ENCODE measurements around the gene TNFRSF1A. TPM values are rescaled to one million over a fixed set of nuclear protein-coding genes. Genes with fewer than 3 reads are reported as not detected.

Gene TNFRSF1A
- total and polyA plus RNA-seq, 2 of the 13 experiments (the other 11 are each of a cell fraction or from before 2014, with no cell fraction given): 41.5 to 61.2 TPM

DNA sequence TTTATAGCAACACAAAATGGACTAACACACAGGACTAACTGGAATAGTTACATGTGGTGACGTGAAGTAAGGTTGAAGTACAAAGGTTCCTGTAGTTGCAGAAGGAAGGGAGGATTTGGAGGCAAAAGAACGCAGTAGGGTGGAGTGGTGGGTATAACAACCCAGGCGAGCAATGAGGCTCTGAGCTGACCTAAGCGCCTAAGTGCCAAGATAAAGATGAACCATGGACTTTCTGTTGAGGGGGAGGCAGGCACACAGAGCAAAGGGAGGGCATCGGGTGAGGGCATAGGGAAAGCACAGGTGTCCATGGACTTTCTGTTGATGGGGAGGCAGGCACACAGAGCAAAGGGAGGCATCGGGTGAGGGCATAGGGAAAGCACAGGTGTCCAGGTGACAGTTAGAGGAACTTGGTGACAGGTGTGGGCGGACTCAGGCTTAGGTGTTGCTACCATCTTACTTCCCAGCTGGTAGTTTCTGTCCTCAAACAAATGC is 18.2 kb upstream of the TNFRSF1A start:
- 10% methylated on average over 7 of the region's 7 CpGs for WGBS (ENCODE audit: low lambda C conversion rate)
- H3K4me3 ChIP-seq (replicated peaks in 1 of 3; ENCODE audit: insufficient read depth in 1 of 3, low read depth in 2 of 3, low read length in 3 of 3): peak overlapping the region in 1 of 3 experiments; percentile 48; a peak in 1 of 6 replicates
- no peaks in the 10 kb centered on the region for H3K27me3 ChIP-seq (ENCODE audit: control insufficient read depth in 1 of 2, insufficient read depth in 2 of 2, low read length in 2 of 2)
- ATAC-seq (peak; percentile 30), FAIRE-seq (peak; percentile 48), DNase-seq (ENCODE audit: low spot score) (peak; percentile 59)
- no peak overlapping the region; the same call in 1 of the 2 replicates for H3K9ac ChIP-seq (ENCODE audit: insufficient read depth, low read depth, low read length)
- CTCF ChIA-PET (ENCODE audit: low intra/inter-chr PET ratio, low total read pairs): no interaction called here
- H3K4me1 ChIP-seq (ENCODE audit: insufficient read depth, low read length): peaks cover 66% of the 10 kb centered on the region
- H3K4me2 ChIP-seq (ENCODE audit: low read depth, low read length): peak overlapping the region; percentile 56
- H3K79me2 ChIP-seq (ENCODE audit: insufficient read depth, low read length): no peaks in the 10 kb centered on the region
- in situ Hi-C loops (cut with HindIII; ENCODE audit: extremely low pct_ligation_motif_present, low pct_unique_long_range_greater_than_20kb) (no loop called here), intact Hi-C loops (cut with micrococcal nuclease; ENCODE audit: unreplicated experiment) (no loop called here)
- no peaks in the 10 kb centered on the region for H3K36me3 ChIP-seq (replicated peaks in 1 of 2; ENCODE audit: control insufficient read depth in 1 of 2, insufficient read depth in 2 of 2, low read length in 2 of 2)
- H4K20me1 ChIP-seq (ENCODE audit: insufficient read depth, low read length): no peaks in the 10 kb centered on the region
- peak overlapping the region; percentile 56 for H3K27ac ChIP-seq (ENCODE audit: extremely low read length, insufficient read depth, low read length)
- no peak overlapping the region for H2AFZ ChIP-seq (ENCODE audit: low read length)
- POLR2A ChIA-PET: interaction anchor here (0.9 to 5.4 kb wide), 6 partner anchors 11 to 25 kb away, joined by 4 to 42 read pairs (median 6); partner anchors contain the start of genes LTBR, SCNN1A and TNFRSF1A
- BruUV-seq (replicated peaks): no TSS peak
- H3K9me3 ChIP-seq (ENCODE audit: low read length): no peaks in the 10 kb centered on the region
- TF ChIP-seq, protein P1, sequence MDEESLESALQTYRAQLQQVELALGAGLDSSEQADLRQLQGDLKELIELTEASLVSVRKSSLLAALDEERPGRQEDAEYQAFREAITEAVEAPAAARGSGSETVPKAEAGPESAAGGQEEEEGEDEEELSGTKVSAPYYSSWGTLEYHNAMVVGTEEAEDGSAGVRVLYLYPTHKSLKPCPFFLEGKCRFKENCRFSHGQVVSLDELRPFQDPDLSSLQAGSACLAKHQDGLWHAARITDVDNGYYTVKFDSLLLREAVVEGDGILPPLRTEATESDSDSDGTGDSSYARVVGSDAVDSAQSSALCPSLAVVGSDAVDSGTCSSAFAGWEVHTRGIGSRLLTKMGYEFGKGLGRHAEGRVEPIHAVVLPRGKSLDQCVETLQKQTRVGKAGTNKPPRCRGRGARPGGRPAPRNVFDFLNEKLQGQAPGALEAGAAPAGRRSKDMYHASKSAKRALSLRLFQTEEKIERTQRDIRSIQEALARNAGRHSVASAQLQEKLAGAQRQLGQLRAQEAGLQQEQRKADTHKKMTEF (CRISPR knock-in tag; IDR thresholded peaks at IDR 0.05): no peak
- TF ChIP-seq, protein P2, sequence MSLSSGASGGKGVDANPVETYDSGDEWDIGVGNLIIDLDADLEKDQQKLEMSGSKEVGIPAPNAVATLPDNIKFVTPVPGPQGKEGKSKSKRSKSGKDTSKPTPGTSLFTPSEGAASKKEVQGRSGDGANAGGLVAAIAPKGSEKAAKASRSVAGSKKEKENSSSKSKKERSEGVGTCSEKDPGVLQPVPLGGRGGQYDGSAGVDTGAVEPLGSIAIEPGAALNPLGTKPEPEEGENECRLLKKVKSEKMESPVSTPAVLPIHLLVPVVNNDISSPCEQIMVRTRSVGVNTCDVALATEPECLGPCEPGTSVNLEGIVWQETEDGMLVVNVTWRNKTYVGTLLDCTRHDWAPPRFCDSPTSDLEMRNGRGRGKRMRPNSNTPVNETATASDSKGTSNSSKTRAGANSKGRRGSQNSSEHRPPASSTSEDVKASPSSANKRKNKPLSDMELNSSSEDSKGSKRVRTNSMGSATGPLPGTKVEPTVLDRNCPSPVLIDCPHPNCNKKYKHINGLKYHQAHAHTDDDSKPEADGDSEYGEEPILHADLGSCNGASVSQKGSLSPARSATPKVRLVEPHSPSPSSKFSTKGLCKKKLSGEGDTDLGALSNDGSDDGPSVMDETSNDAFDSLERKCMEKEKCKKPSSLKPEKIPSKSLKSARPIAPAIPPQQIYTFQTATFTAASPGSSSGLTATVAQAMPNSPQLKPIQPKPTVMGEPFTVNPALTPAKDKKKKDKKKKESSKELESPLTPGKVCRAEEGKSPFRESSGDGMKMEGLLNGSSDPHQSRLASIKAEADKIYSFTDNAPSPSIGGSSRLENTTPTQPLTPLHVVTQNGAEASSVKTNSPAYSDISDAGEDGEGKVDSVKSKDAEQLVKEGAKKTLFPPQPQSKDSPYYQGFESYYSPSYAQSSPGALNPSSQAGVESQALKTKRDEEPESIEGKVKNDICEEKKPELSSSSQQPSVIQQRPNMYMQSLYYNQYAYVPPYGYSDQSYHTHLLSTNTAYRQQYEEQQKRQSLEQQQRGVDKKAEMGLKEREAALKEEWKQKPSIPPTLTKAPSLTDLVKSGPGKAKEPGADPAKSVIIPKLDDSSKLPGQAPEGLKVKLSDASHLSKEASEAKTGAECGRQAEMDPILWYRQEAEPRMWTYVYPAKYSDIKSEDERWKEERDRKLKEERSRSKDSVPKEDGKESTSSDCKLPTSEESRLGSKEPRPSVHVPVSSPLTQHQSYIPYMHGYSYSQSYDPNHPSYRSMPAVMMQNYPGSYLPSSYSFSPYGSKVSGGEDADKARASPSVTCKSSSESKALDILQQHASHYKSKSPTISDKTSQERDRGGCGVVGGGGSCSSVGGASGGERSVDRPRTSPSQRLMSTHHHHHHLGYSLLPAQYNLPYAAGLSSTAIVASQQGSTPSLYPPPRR (CRISPR knock-in tag; IDR thresholded peaks at IDR 0.05; ENCODE audit: borderline replicate concordance): no peak
- TF ChIP-seq SIX4 (CRISPR knock-in tag; IDR thresholded peaks at IDR 0.05): no peak
- TF ChIP-seq, protein P3, sequence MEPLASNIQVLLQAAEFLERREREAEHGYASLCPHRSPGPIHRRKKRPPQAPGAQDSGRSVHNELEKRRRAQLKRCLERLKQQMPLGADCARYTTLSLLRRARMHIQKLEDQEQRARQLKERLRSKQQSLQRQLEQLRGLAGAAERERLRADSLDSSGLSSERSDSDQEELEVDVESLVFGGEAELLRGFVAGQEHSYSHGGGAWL (CRISPR knock-in tag; IDR thresholded peaks at IDR 0.05): no peak
- no peak for TF ChIP-seq NR1H2 (CRISPR knock-in tag; IDR thresholded peaks at IDR 0.05; ENCODE audit: borderline replicate concordance, low read depth)
- no peak for TF ChIP-seq ZNF225 (CRISPR knock-in tag; IDR thresholded peaks at IDR 0.05)
- TF ChIP-seq NR2F6 (IDR thresholded peaks at IDR 0.05): peak; percentile 35; the same call in 1 of the 2 replicates
- TF ChIP-seq NR2F6 (CRISPR knock-in tag; IDR thresholded peaks at IDR 0.05): no peak
- no peak for TF ChIP-seq ZNF678 (CRISPR knock-in tag; IDR thresholded peaks at IDR 0.05)
- TF ChIP-seq, protein P4, sequence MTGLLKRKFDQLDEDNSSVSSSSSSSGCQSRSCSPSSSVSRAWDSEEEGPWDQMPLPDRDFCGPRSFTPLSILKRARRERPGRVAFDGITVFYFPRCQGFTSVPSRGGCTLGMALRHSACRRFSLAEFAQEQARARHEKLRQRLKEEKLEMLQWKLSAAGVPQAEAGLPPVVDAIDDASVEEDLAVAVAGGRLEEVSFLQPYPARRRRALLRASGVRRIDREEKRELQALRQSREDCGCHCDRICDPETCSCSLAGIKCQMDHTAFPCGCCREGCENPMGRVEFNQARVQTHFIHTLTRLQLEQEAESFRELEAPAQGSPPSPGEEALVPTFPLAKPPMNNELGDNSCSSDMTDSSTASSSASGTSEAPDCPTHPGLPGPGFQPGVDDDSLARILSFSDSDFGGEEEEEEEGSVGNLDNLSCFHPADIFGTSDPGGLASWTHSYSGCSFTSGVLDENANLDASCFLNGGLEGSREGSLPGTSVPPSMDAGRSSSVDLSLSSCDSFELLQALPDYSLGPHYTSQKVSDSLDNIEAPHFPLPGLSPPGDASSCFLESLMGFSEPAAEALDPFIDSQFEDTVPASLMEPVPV (CRISPR knock-in tag; IDR thresholded peaks at IDR 0.05): no peak
- TF ChIP-seq HMG20B (CRISPR knock-in tag; conservative IDR thresholded peaks at IDR 0.05): no peak
- TF ChIP-seq MYPOP (CRISPR knock-in tag; IDR thresholded peaks at IDR 0.05): no peak
- TF ChIP-seq BHLHE40 (IDR thresholded peaks at IDR 0.05; ENCODE audit: low read length): no peak
- no peak for TF ChIP-seq FOXO1 (CRISPR knock-in tag; IDR thresholded peaks at IDR 0.05)
- TF ChIP-seq ZBTB7B (CRISPR knock-in tag; IDR thresholded peaks at IDR 0.05): no peak
- no peak for TF ChIP-seq HNRNPUL1 (IDR thresholded peaks at IDR 0.05; ENCODE audit: low read depth, low read length)
